SJSA1 (cell line): ENCODE measurements around the gene PPEF2. TPM values are rescaled to one million over a fixed set of nuclear protein-coding genes. Genes with fewer than 3 reads are reported as not detected.

Source experiments
- DNase-seq, 2 experiments: peaks; one replicate each; pipeline ENCODE4 v3.0.0-alpha.2; 2015 to 2020; ENCODE audit warnings: low spot score in 2 of 2, low read depth in 1 of 2
- H3K27ac ChIP-seq: fragments of 250-450 bp; sonication (Bioruptor Pico); 2 replicates; pipeline ENCODE4 v1.5.1; 2020; ENCODE audit warnings: mild to moderate bottlenecking, moderate library complexity
- H3K27me3 ChIP-seq: fragments of 250-450 bp; sonication (Bioruptor Pico); replicated peaks from 2 replicates; pipeline ENCODE4 v1.5.1; 2020; ENCODE audit warnings: mild to moderate bottlenecking, moderate library complexity
- H3K36me3 ChIP-seq: fragments of 250-450 bp; sonication (Bioruptor Pico); 2 replicates; pipeline ENCODE4 v1.5.1; 2020; ENCODE audit warnings: mild to moderate bottlenecking
- H3K4me1 ChIP-seq: fragments of 250-450 bp; sonication (Bioruptor Pico); replicated peaks from 2 replicates; pipeline ENCODE4 v1.6.1; 2021; ENCODE audit warnings: mild to moderate bottlenecking
- H3K4me3 ChIP-seq: fragments of 250-450 bp; sonication (Bioruptor Pico); 2 replicates; pipeline ENCODE4 v1.5.1; 2020; ENCODE audit warnings: mild to moderate bottlenecking
- H3K9me3 ChIP-seq: fragments of 250-450 bp; sonication (Bioruptor Pico); replicated peaks from 2 replicates; pipeline ENCODE4 v1.5.1; 2020; ENCODE audit warnings: mild to moderate bottlenecking
- total RNA-seq: library from RNA; depleted of rRNA; stranded (reverse); fragments of >200 nt; shearing (Covaris generic); gene quantifications from 2 replicates; pipeline ENCODE4 v1.2.3, GENCODE V29; 2014

PPEF2 gene
- total RNA-seq, 1 experiment from 2014 or later, result not detected

GRCh38 chr4:75834772-75835154 lies 67.5 kb downstream of the PPEF2 start:
- no peak overlapping the region for H3K27ac ChIP-seq
- no peaks in the 10 kb centered on the region for H3K4me1 ChIP-seq
- H3K9me3 ChIP-seq, result no peaks in the 10 kb centered on the region; the same call in 1 of the 2 replicates
- H3K4me3 ChIP-seq, result no peak overlapping the region
- no peak for DNase-seq
- H3K36me3 ChIP-seq, result no peaks in the 10 kb centered on the region
- H3K27me3 ChIP-seq, result no peaks in the 10 kb centered on the region

GRCh38 chr4:75834095-75834771 lies 68.0 kb downstream of the PPEF2 start:
- Histone ChIP-seq H3K36me3 (no peaks in the 10 kb centered on the region), H3K27ac (no peak overlapping the region), H3K4me3 (no peak overlapping the region), H3K27me3 (no peaks in the 10 kb centered on the region), H3K4me1 (no peaks in the 10 kb centered on the region), H3K9me3 (no peaks in the 10 kb centered on the region; the same call in 1 of the 2 replicates)
- DNase-seq, result no peak

- H3K4me3 ChIP-seq, result no peak overlapping the region
- H3K4me1 ChIP-seq, result no peaks in the 10 kb centered on the region
- no peak overlapping the region for H3K27ac ChIP-seq
- no peaks in the 10 kb centered on the region for H3K36me3 ChIP-seq
- no peaks in the 10 kb centered on the region for H3K27me3 ChIP-seq
- no peaks in the 10 kb centered on the region; the same call in 1 of the 2 replicates for H3K9me3 ChIP-seq
- DNase-seq, result no peak
Measured at GRCh38 chr4:75831856-75832405, 70.3 kb downstream of the PPEF2 start.

- Histone ChIP-seq H3K27me3 (no peaks in the 10 kb centered on the region), H3K9me3 (no peaks in the 10 kb centered on the region; the same call in 1 of the 2 replicates), H3K27ac (no peak overlapping the region), H3K4me1 (no peaks in the 10 kb centered on the region), H3K36me3 (no peaks in the 10 kb centered on the region), H3K4me3 (no peak overlapping the region)
- no peak for DNase-seq
Measured at GRCh38 chr4:75830906-75831305, 71.3 kb downstream of the PPEF2 start.

- Histone ChIP-seq H3K4me3 (no peak overlapping the region), H3K27me3 (no peaks in the 10 kb centered on the region), H3K9me3 (0 out of 2 replicates have a peak, but pooled peaks cover 2% of the 10 kb centered on the region), H3K4me1 (peaks cover 3% of the 10 kb centered on the region; the same call in 1 of the 2 replicates), H3K36me3 (no peaks in the 10 kb centered on the region), H3K27ac (no peak overlapping the region)
- no peak for DNase-seq
Measured at GRCh38 chr4:75823812-75824211, 78.4 kb downstream of the PPEF2 start.

GRCh38 chr4:75822416-75822815 lies 79.8 kb downstream of the PPEF2 start:
- DNase-seq, result no peak
- Histone ChIP-seq H3K4me3 (no peak overlapping the region), H3K27ac (no peak overlapping the region), H3K9me3 (0 out of 2 replicates have a peak, but pooled peaks cover 2% of the 10 kb centered on the region), H3K4me1 (peaks cover 3% of the 10 kb centered on the region; the same call in 1 of the 2 replicates), H3K36me3 (no peaks in the 10 kb centered on the region), H3K27me3 (no peaks in the 10 kb centered on the region)

GRCh38 chr4:75821966-75822365 lies 80.3 kb downstream of the PPEF2 start:
- Histone ChIP-seq H3K9me3 (0 out of 2 replicates have a peak, but pooled peaks cover 2% of the 10 kb centered on the region), H3K27ac (no peak overlapping the region), H3K27me3 (no peaks in the 10 kb centered on the region), H3K4me1 (peaks cover 3% of the 10 kb centered on the region; the same call in 1 of the 2 replicates), H3K36me3 (no peaks in the 10 kb centered on the region), H3K4me3 (no peak overlapping the region)
- no peak for DNase-seq

- Histone ChIP-seq H3K36me3 (no peaks in the 10 kb centered on the region), H3K4me1 (peaks cover 3% of the 10 kb centered on the region; the same call in 1 of the 2 replicates), H3K27me3 (no peaks in the 10 kb centered on the region), H3K4me3 (no peak overlapping the region), H3K9me3 (0 out of 2 replicates have a peak, but pooled peaks cover 2% of the 10 kb centered on the region), H3K27ac (no peak overlapping the region)
- no peak for DNase-seq
Measured at GRCh38 chr4:75821216-75821615, 81.0 kb downstream of the PPEF2 start.

GRCh38 chr4:75820676-75821075 lies 81.6 kb downstream of the PPEF2 start:
- no peak overlapping the region for H3K27ac ChIP-seq
- no peaks in the 10 kb centered on the region; the same call in 1 of the 2 replicates for H3K36me3 ChIP-seq
- H3K4me3 ChIP-seq, result no peak overlapping the region
- 0 out of 2 replicates have a peak, but pooled peaks cover 2% of the 10 kb centered on the region for H3K9me3 ChIP-seq
- peaks cover 3% of the 10 kb centered on the region; the same call in 1 of the 2 replicates for H3K4me1 ChIP-seq
- no peak for DNase-seq
- H3K27me3 ChIP-seq, result no peaks in the 10 kb centered on the region

- Histone ChIP-seq H3K9me3 (0 out of 2 replicates have a peak, but pooled peaks cover 2% of the 10 kb centered on the region), H3K27ac (no peak overlapping the region), H3K4me1 (peaks cover 3% of the 10 kb centered on the region; the same call in 1 of the 2 replicates), H3K36me3 (peaks cover 4% of the 10 kb centered on the region; the same call in 1 of the 2 replicates), H3K4me3 (no peak overlapping the region), H3K27me3 (no peaks in the 10 kb centered on the region)
- no peak for DNase-seq
Measured at GRCh38 chr4:75820197-75820596, 82.1 kb downstream of the PPEF2 start.

- Histone ChIP-seq H3K36me3 (peaks cover 15% of the 10 kb centered on the region), H3K9me3 (0 out of 2 replicates have a peak, but pooled peaks cover 2% of the 10 kb centered on the region), H3K4me1 (no peaks in the 10 kb centered on the region; the same call in 1 of the 2 replicates), H3K27me3 (no peaks in the 10 kb centered on the region), H3K27ac (no peak overlapping the region), H3K4me3 (no peak overlapping the region)
- no peak for DNase-seq
Measured at GRCh38 chr4:75819121-75819520, 83.1 kb downstream of the PPEF2 start.

- Histone ChIP-seq H3K4me3 (no peak overlapping the region), H3K36me3 (peaks cover 24% of the 10 kb centered on the region), H3K9me3 (no peaks in the 10 kb centered on the region), H3K27ac (no peak overlapping the region), H3K4me1 (no peaks in the 10 kb centered on the region), H3K27me3 (no peaks in the 10 kb centered on the region)
- DNase-seq, result no peak
Measured at GRCh38 chr4:75817901-75818300, 84.4 kb downstream of the PPEF2 start.
